ENCODE results near the gene SLC6A17.

GRCh38 chr1:110228869-110229268 is 78.6 kb downstream of the SLC6A17 start:
- TF ChIP-seq, protein P1, sequence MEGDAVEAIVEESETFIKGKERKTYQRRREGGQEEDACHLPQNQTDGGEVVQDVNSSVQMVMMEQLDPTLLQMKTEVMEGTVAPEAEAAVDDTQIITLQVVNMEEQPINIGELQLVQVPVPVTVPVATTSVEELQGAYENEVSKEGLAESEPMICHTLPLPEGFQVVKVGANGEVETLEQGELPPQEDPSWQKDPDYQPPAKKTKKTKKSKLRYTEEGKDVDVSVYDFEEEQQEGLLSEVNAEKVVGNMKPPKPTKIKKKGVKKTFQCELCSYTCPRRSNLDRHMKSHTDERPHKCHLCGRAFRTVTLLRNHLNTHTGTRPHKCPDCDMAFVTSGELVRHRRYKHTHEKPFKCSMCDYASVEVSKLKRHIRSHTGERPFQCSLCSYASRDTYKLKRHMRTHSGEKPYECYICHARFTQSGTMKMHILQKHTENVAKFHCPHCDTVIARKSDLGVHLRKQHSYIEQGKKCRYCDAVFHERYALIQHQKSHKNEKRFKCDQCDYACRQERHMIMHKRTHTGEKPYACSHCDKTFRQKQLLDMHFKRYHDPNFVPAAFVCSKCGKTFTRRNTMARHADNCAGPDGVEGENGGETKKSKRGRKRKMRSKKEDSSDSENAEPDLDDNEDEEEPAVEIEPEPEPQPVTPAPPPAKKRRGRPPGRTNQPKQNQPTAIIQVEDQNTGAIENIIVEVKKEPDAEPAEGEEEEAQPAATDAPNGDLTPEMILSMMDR (IDR thresholded peaks at IDR 0.05), result no peak
- no peak for TF ChIP-seq POLR2A (IDR thresholded peaks at IDR 0.05; ENCODE audit: low read depth)
- no peak for TF ChIP-seq POLR2AphosphoS5 (IDR thresholded peaks at IDR 0.05)

All from esophagus muscularis mucosa (tissue), 3 donors.